A549 (cell line): Measurements from ENCODE around the gene CFAP100. TPM values are rescaled to one million over a fixed set of nuclear protein-coding genes. Genes with fewer than 3 reads are reported as not detected.

Experiments used
- ATAC-seq, 2 experiments: fragments of 200-7000 bp in 1 of 2; fragments of >200 bp in 1 of 2; cut with Nextera tagmentation in 1 of 2; cut with Tn5 transposase in 1 of 2; 3 replicates each; pipeline versions ENCODE4 v1.8.0 to v1.9.1; 2018 to 2020; ENCODE audit warnings: mild to moderate bottlenecking in 1 of 2, moderate library complexity in 1 of 2
- CTCF ChIA-PET: fragments of 300-600 bp; sonication (Branson Sonifier 250); formaldehyde crosslinking; extraction: SDS; loops from one replicate; lab custom pipeline; 2021; ENCODE audit warnings: antibody characterized with exemption, inconsistent platforms; lab: Yijun Ruan, JAX
- POLR2A ChIA-PET: fragments of 350-600 bp; formaldehyde crosslinking; extraction: SDS; loops from one replicate; lab custom pipeline; 2021; ENCODE audit warnings: antibody characterized with exemption, inconsistent platforms; lab: Yijun Ruan, JAX
- DNase-seq, 2 experiments: peaks; one replicate each; pipeline versions ENCODE4 v3.0.0 to v3.0.0-alpha.2; 2011 to 2016; ENCODE audit warnings: low read depth in 1 of 2, low spot score in 1 of 2
- FAIRE-seq: peaks from 2 replicates; lab custom pipeline; 2011; peaks lifted over from hg19 to GRCh38; lab: Jason Lieb, UNC
- H3K27ac ChIP-seq, 2 experiments: fragments of >200 bp; sonication (Bioruptor Twin); formaldehyde crosslinking; 3 replicates each; pipeline ENCODE4 v1.5.1; 2016 to 2017
- H3K4me1 ChIP-seq: fragments of >200 bp; sonication (Bioruptor Twin); formaldehyde crosslinking; 3 replicates; pipeline ENCODE4 v1.6.1; 2016
- H3K4me2 ChIP-seq: fragments of >200 bp; sonication (Bioruptor Twin); formaldehyde crosslinking; 3 replicates; pipeline ENCODE4 v1.6.1; 2016
- H3K4me3 ChIP-seq: fragments of >200 bp; sonication (Bioruptor Twin); formaldehyde crosslinking; 3 replicates; pipeline ENCODE4 v1.5.1; 2016
- H3K9me3 ChIP-seq: fragments of >200 bp; sonication (Bioruptor Twin); formaldehyde crosslinking; 3 replicates; pipeline ENCODE4 v1.6.1; 2016
- CBX8 ChIP-seq: fragments of 200-600 bp; sonication (generic); IDR thresholded peaks from 2 replicates; pipeline ENCODE4 v1.6.1; 2016
- CEBPB ChIP-seq, 2 experiments: fragments of >200 bp in 1 of 2; sonication (Bioruptor Twin) in 1 of 2; formaldehyde crosslinking in 1 of 2; IDR thresholded peaks; 2 replicates each; pipeline ENCODE4 v1.6.1; 2012 to 2016
- EHMT2 ChIP-seq: fragments of 200-600 bp; sonication (generic); IDR thresholded peaks from 2 replicates; pipeline ENCODE4 v1.6.1; 2016; ENCODE audit warnings: antibody characterized with exemption, low read depth, mild to moderate bottlenecking, moderate library complexity
- FOSB ChIP-seq: fragments of 250-450 bp; sonication (Bioruptor Pico); IDR thresholded peaks from 2 replicates; pipeline ENCODE4 v1.5.0; 2020; ENCODE audit warnings: mild to moderate bottlenecking, moderate library complexity
- HOXB5 ChIP-seq: fragments of 250-450 bp; sonication (Bioruptor Pico); IDR thresholded peaks from 2 replicates; pipeline ENCODE4 v1.5.0; 2020; ENCODE audit warnings: mild to moderate bottlenecking, moderate library complexity
- JUNB ChIP-seq: fragments of >200 bp; sonication (Bioruptor Twin); formaldehyde crosslinking; IDR thresholded peaks from 2 replicates; pipeline ENCODE4 v1.6.1; 2016
- KDM1A ChIP-seq: fragments of 200-600 bp; sonication (generic); IDR thresholded peaks from 2 replicates; pipeline ENCODE4 v1.6.1; 2016; ENCODE audit warnings: low read depth, mild to moderate bottlenecking
- MAZ ChIP-seq: fragments of 150-350 bp; IDR thresholded peaks from 2 replicates; pipeline ENCODE4 v1.6.1; 2014; ENCODE audit warnings: antibody characterized with exemption, low read depth, low read length, borderline replicate concordance
- MYC ChIP-seq: IDR thresholded peaks from 2 replicates; pipeline ENCODE4 v1.6.1; 2012; ENCODE audit warnings: mild to moderate bottlenecking, inconsistent platforms, low read length, improper control_type of control experiment, borderline replicate concordance
- NFE2L2 ChIP-seq: fragments of 150-350 bp; conservative IDR thresholded peaks from 2 replicates; pipeline ENCODE4 v1.6.1; 2014; ENCODE audit warnings: low read length
- NPAS2 ChIP-seq: fragments of 250-450 bp; sonication (Bioruptor Pico); IDR thresholded peaks from 2 replicates; pipeline ENCODE4 v1.8.0; 2022; ENCODE audit warnings: mild to moderate bottlenecking, moderate library complexity, borderline replicate concordance
- PHF8 ChIP-seq: fragments of 200-600 bp; sonication (generic); IDR thresholded peaks from 2 replicates; pipeline ENCODE4 v1.6.1; 2016; ENCODE audit warnings: low read depth, mild to moderate bottlenecking, antibody characterized with exemption, moderate library complexity, borderline replicate concordance
- POLR2A ChIP-seq: IDR thresholded peaks from 2 replicates; pipeline ENCODE4 v1.6.1; 2012; ENCODE audit warnings: mild to moderate bottlenecking, low read length
- RCOR1 ChIP-seq: fragments of 150-350 bp; IDR thresholded peaks from 2 replicates; pipeline ENCODE4 v1.6.1; 2014; ENCODE audit warnings: antibody characterized with exemption, low read length, low read depth
- SMC3 ChIP-seq: fragments of >200 bp; sonication (Bioruptor Twin); formaldehyde crosslinking; IDR thresholded peaks from 3 replicates; pipeline ENCODE4 v1.6.1; 2018; ENCODE audit warnings: inconsistent platforms
- ZFP36 ChIP-seq: fragments of 450-650 bp; IDR thresholded peaks from 2 replicates; pipeline ENCODE4 v1.6.1; 2014; ENCODE audit warnings: borderline replicate concordance; ENCODE audit not compliant: partially characterized antibody
- ZSCAN20 ChIP-seq: fragments of 250-450 bp; sonication (Bioruptor Pico); IDR thresholded peaks from 2 replicates; pipeline ENCODE4 v1.8.0; 2022; ENCODE audit warnings: mild to moderate bottlenecking, moderate library complexity
- WGBS: methylation state at CpG from one replicate; pipeline ENCODE4 v1.1.6; 2017; ENCODE audit errors: missing lambda C conversion rate; 5-methylcytosine and 5-hydroxymethylcytosine counted together
- polyA plus RNA-seq, 4 experiments: library from polyadenylated mRNA; depleted of rRNA in 3 of 4; stranded (reverse); fragments of >200 nt; fragmentation: RNase III in 1 of 4; extraction: RNeasy Plus Mini Kit Qiagen cat#74134 plus additional on column Dnase treatment in 1 of 4; gene quantifications; 2 replicates in 3 of 4; 3 replicates in 1 of 4; pipeline ENCODE4 v1.2.3, GENCODE V29; 2011 to 2017
- TF ChIP-seq, protein P1 (sequence below): fragments of 150-350 bp; IDR thresholded peaks from 2 replicates; pipeline ENCODE4 v1.6.1; 2014; ENCODE audit warnings: low read depth, mild to moderate bottlenecking, low read length
- TF ChIP-seq, protein P2 (sequence below): IDR thresholded peaks from 2 replicates; pipeline ENCODE4 v1.6.1; 2012
- TF ChIP-seq, protein P3 (sequence below): fragments of >200 bp; sonication (Bioruptor Twin); formaldehyde crosslinking; IDR thresholded peaks from 2 replicates; pipeline ENCODE4 v1.6.1; 2016
- TF ChIP-seq, protein P4 (sequence below): fragments of 200-600 bp; sonication (generic); IDR thresholded peaks from 2 replicates; pipeline ENCODE4 v1.6.1; 2016; ENCODE audit warnings: antibody characterized with exemption, mild to moderate bottlenecking, moderate library complexity

The CFAP100 gene
- polyA plus RNA-seq, 2 of the 4 experiments (the other 2 are of a cell fraction): not detected

DNA sequence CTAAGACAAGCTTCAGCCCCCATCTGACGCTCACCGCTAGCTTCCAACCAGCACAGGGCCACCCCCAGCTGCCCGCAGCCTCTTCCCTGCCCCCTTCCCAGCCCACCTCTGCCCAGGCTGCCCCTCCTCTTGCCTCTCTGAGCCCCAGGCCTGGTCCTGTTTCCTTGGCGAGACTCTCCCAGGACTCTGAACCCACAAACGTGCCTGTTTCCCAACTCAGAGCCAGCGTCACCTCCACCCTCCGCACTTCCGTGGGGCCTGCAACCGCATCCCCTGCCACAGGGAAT lies 45.9 kb downstream of the CFAP100 start (continued):
- no peak for TF ChIP-seq NPAS2 (CRISPR knock-in tag)
- no peak for TF ChIP-seq KDM1A
- TF ChIP-seq HOXB5 (CRISPR knock-in tag): no peak
- TF ChIP-seq, protein P1, sequence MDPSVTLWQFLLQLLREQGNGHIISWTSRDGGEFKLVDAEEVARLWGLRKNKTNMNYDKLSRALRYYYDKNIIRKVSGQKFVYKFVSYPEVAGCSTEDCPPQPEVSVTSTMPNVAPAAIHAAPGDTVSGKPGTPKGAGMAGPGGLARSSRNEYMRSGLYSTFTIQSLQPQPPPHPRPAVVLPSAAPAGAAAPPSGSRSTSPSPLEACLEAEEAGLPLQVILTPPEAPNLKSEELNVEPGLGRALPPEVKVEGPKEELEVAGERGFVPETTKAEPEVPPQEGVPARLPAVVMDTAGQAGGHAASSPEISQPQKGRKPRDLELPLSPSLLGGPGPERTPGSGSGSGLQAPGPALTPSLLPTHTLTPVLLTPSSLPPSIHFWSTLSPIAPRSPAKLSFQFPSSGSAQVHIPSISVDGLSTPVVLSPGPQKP: no peak

DNA sequence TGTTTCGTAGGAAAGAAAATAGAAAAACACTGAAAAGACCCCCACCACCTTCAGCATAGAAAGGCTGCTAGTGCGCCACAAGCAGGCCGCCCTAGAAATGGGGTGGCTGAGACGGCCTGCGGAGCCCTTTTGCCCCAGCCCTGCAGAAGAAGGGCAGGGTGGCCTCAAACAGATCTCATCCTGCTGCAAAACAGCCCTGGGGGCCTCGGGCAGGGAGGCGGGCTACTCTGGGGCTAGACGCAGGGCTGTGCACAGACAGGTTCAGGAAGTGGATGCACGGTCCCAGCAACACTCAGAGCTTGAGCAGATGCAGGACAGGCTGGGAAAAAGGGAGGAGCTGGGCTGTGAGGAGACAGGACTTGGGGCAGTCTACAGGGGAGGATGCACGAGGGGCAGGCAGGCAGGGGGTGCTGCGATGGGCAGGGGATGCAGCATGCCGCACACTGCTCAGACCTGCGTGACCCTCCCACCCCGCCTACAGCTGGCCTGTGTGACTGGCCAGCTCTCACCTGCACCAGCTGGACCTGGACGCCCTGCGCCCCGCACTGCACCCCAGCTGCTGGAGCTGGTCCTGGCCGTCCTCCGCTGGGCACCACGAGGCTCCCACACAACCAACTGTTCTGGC lies 46.7 kb downstream of the CFAP100 start:
- no peak for FAIRE-seq
- no peak for TF ChIP-seq RCOR1
- no peak for TF ChIP-seq POLR2A
- TF ChIP-seq, protein P2, sequence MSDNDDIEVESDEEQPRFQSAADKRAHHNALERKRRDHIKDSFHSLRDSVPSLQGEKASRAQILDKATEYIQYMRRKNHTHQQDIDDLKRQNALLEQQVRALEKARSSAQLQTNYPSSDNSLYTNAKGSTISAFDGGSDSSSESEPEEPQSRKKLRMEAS: no peak
- TF ChIP-seq PHF8: no peak
- no peak for TF ChIP-seq FOSB (CRISPR knock-in tag)
- no peak for TF ChIP-seq CEBPB (IDR thresholded peaks at IDR 0.05)
- no peak for TF ChIP-seq ZFP36
- no peak for TF ChIP-seq HOXB5 (CRISPR knock-in tag)
- TF ChIP-seq ZSCAN20 (CRISPR knock-in tag): no peak
- no peak for TF ChIP-seq JUNB
- no peak for TF ChIP-seq KDM1A
- TF ChIP-seq, protein P3, sequence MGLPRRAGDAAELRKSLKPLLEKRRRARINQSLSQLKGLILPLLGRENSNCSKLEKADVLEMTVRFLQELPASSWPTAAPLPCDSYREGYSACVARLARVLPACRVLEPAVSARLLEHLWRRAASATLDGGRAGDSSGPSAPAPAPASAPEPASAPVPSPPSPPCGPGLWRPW: no peak
- no peak for TF ChIP-seq NFE2L2
- no peak for TF ChIP-seq SMC3
- no peak for TF ChIP-seq MAZ
- TF ChIP-seq NPAS2 (CRISPR knock-in tag): no peak
- TF ChIP-seq EHMT2: no peak
- TF ChIP-seq, protein P4, sequence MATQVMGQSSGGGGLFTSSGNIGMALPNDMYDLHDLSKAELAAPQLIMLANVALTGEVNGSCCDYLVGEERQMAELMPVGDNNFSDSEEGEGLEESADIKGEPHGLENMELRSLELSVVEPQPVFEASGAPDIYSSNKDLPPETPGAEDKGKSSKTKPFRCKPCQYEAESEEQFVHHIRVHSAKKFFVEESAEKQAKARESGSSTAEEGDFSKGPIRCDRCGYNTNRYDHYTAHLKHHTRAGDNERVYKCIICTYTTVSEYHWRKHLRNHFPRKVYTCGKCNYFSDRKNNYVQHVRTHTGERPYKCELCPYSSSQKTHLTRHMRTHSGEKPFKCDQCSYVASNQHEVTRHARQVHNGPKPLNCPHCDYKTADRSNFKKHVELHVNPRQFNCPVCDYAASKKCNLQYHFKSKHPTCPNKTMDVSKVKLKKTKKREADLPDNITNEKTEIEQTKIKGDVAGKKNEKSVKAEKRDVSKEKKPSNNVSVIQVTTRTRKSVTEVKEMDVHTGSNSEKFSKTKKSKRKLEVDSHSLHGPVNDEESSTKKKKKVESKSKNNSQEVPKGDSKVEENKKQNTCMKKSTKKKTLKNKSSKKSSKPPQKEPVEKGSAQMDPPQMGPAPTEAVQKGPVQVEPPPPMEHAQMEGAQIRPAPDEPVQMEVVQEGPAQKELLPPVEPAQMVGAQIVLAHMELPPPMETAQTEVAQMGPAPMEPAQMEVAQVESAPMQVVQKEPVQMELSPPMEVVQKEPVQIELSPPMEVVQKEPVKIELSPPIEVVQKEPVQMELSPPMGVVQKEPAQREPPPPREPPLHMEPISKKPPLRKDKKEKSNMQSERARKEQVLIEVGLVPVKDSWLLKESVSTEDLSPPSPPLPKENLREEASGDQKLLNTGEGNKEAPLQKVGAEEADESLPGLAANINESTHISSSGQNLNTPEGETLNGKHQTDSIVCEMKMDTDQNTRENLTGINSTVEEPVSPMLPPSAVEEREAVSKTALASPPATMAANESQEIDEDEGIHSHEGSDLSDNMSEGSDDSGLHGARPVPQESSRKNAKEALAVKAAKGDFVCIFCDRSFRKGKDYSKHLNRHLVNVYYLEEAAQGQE: no peak
- TF ChIP-seq MYC: no peak
- no peak for TF ChIP-seq CBX8
- H3K9me3 ChIP-seq: no peaks in the 10 kb centered on the region
- WGBS: 90% methylated on average over 13 of the region's 20 CpGs
- no peaks in the 10 kb centered on the region for H3K4me1 ChIP-seq
- no peak overlapping the region for H3K4me2 ChIP-seq
- no peak for ATAC-seq
- ChIA-PET POLR2A (no interaction called here), CTCF (no interaction called here)
- no peak for DNase-seq
- H3K27ac ChIP-seq: no peak overlapping the region
- no peak overlapping the region for H3K4me3 ChIP-seq
